Neural progenitor cell (in vitro differentiated cells): ENCODE results near the gene CHERP. TPM values are rescaled to one million over a fixed set of nuclear protein-coding genes. Genes with fewer than 3 reads are reported as not detected.

Experiments
- DNase-seq: peaks from one replicate; pipeline ENCODE4 v3.0.0-alpha.2; 2016; ENCODE audit warnings: low spot score
- H2AFZ ChIP-seq: fragments of 200-600 bp; sonication (generic); replicated peaks from 2 replicates; pipeline ENCODE4 v1.6.1; 2016; ENCODE audit warnings: antibody characterized with exemption
- H3F3A ChIP-seq: fragments of 200-600 bp; sonication (generic); 2 replicates; pipeline ENCODE4 v1.6.1; 2016; ENCODE audit warnings: antibody characterized with exemption, low read depth
- H3K27ac ChIP-seq: fragments of 200-600 bp; sonication (generic); 2 replicates; pipeline ENCODE4 v1.5.1; 2016; ENCODE audit warnings: mild to moderate bottlenecking
- H3K27me3 ChIP-seq: fragments of 200-600 bp; sonication (generic); 2 replicates; pipeline ENCODE4 v1.6.1; 2016; ENCODE audit warnings: mild to moderate bottlenecking, moderate library complexity
- H3K36me3 ChIP-seq: fragments of 200-600 bp; sonication (generic); 2 replicates; pipeline ENCODE4 v1.5.1; 2016
- H3K4me1 ChIP-seq: fragments of 200-600 bp; sonication (generic); 2 replicates; pipeline ENCODE4 v1.6.1; 2016; ENCODE audit warnings: mixed run types
- H3K4me2 ChIP-seq: fragments of 200-600 bp; sonication (generic); 2 replicates; pipeline ENCODE4 v1.6.1; 2016
- H3K4me3 ChIP-seq: fragments of 200-600 bp; sonication (generic); 2 replicates; pipeline ENCODE4 v1.5.1; 2016
- H3K79me2 ChIP-seq: fragments of 200-600 bp; sonication (generic); 2 replicates; pipeline ENCODE4 v1.6.1; 2016; ENCODE audit warnings: low read depth
- H3K9ac ChIP-seq: fragments of 200-600 bp; sonication (generic); 2 replicates; pipeline ENCODE4 v1.6.1; 2016
- H3K9me3 ChIP-seq: fragments of 200-600 bp; sonication (generic); 2 replicates; pipeline ENCODE4 v1.5.1; 2016; ENCODE audit warnings: low read depth
- H4K20me1 ChIP-seq: fragments of 200-600 bp; sonication (generic); 2 replicates; pipeline ENCODE4 v1.6.1; 2016; ENCODE audit warnings: low read depth
- H3K27ac Mint-ChIP-seq: 3 replicates; pipeline ENCODE4 v1.8.0; 2021; ENCODE audit warnings: mixed read lengths
- H3K27me3 Mint-ChIP-seq: 2 replicates; pipeline ENCODE4 v1.8.0; 2022; ENCODE audit warnings: low read depth, mild to moderate bottlenecking, inconsistent platforms, moderate library complexity, mixed read lengths; ENCODE audit not compliant: insufficient read depth
- H3K36me3 Mint-ChIP-seq: 3 replicates; pipeline ENCODE4 v1.8.0; 2021; ENCODE audit warnings: mixed read lengths
- H3K4me1 Mint-ChIP-seq: 3 replicates; pipeline ENCODE4 v1.8.0; 2021; ENCODE audit warnings: mixed read lengths
- H3K4me3 Mint-ChIP-seq: 3 replicates; pipeline ENCODE4 v1.8.0; 2021; ENCODE audit warnings: mild to moderate bottlenecking, moderate library complexity, mixed read lengths
- H3K9me3 Mint-ChIP-seq: 3 replicates; pipeline ENCODE4 v1.8.0; 2020; ENCODE audit warnings: mixed read lengths
- EZH2 ChIP-seq: fragments of 200-600 bp; sonication (generic); IDR thresholded peaks from 2 replicates; pipeline ENCODE4 v1.6.1; 2017; ENCODE audit warnings: antibody characterized with exemption, mild to moderate bottlenecking, moderate library complexity
- EZH2phosphoT487 ChIP-seq: fragments of 200-600 bp; sonication (generic); IDR thresholded peaks from 2 replicates; pipeline ENCODE4 v1.6.1; 2017; ENCODE audit warnings: antibody characterized with exemption
- small RNA-seq: library from RNA; depleted of rRNA; stranded (forward); fragments of <200 nt; gene quantifications from one replicate; pipeline ENCODE3, GENCODE V24; 2015
- total RNA-seq: library from RNA; depleted of rRNA; stranded (reverse); fragments of >200 nt; gene quantifications from 2 replicates; pipeline ENCODE4 v1.2.3, GENCODE V29; 2015; ENCODE audit warnings: low replicate concordance
- TF ChIP-seq, protein P1 (sequence below): fragments of 200-600 bp; sonication (generic); IDR thresholded peaks from 2 replicates; pipeline ENCODE4 v1.5.1; 2017; ENCODE audit warnings: antibody characterized with exemption, mild to moderate bottlenecking

Gene CHERP
- total RNA-seq, 1 donor from 2014 or later: 5.5 TPM

DNA sequence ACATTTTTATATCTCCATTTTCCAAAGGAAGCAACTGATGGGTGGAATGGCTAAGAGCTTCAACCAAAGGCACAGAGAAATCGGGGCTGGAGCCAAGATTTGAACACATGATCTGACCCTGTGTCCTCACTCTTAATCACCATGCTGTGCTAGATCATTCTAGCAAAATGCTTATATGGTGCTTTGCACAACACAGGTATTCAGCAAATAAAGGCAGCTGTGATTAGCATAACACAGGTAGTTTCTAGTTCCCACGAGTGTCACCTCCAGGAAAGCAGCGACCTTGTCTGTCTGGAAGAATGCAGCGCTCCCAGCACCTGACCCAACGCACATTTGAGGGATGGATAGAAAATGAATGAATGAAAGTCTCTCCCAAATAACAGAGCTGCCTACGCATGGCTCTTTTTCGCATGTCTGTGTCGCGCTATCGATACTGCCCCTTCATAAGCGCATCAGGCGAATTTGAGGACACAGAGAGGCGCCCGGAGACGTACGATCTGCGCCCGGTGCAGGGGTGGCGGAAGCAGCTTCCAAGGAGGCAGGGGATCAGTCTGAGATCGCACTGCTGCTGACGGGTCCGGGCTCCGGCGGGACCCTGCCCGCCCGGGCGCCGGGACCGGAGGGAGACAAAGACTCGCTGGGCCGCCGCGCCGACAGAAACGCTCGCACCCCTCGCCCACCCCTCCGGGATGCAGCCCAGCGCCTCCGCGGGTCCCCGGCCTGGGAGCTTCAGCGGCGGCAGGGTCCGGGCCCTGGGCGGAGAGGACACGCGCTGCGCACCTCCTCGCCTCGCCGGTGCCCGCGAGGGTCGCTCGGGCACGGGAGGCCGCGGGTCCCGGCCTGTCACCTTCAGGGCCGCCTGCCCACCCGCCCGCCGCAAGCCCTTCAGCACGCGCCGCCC, 71.1 kb downstream of the CHERP start:
- Histone ChIP-seq H3K4me2 (peak overlapping the region; percentile 92), H4K20me1 (peaks cover 54% of the 10 kb centered on the region), H3K4me1 (peaks cover 12% of the 10 kb centered on the region), H3F3A (no peaks in the 10 kb centered on the region), H3K9me3 (no peaks in the 10 kb centered on the region), H3K36me3 (no peaks in the 10 kb centered on the region), H2AFZ (peak overlapping the region; percentile 51), H3K27me3 (no peaks in the 10 kb centered on the region), H3K79me2 (peaks cover 54% of the 10 kb centered on the region), H3K27ac (no peak overlapping the region), H3K9ac (peak overlapping the region; percentile 87), H3K4me3 (peak overlapping the region; percentile 99)
- peak; percentile 44 for DNase-seq
- peaks cover 4% of the 10 kb centered on the region for H3K36me3 Mint-ChIP-seq
- peaks cover 5% of the 10 kb centered on the region for H3K27me3 Mint-ChIP-seq
- H3K27ac Mint-ChIP-seq: peak overlapping the region; percentile 11
- peaks cover 2% of the 10 kb centered on the region for H3K9me3 Mint-ChIP-seq
- peak overlapping the region; percentile 96 for H3K4me3 Mint-ChIP-seq
- TF ChIP-seq EZH2: no peak
- TF ChIP-seq, protein P1, sequence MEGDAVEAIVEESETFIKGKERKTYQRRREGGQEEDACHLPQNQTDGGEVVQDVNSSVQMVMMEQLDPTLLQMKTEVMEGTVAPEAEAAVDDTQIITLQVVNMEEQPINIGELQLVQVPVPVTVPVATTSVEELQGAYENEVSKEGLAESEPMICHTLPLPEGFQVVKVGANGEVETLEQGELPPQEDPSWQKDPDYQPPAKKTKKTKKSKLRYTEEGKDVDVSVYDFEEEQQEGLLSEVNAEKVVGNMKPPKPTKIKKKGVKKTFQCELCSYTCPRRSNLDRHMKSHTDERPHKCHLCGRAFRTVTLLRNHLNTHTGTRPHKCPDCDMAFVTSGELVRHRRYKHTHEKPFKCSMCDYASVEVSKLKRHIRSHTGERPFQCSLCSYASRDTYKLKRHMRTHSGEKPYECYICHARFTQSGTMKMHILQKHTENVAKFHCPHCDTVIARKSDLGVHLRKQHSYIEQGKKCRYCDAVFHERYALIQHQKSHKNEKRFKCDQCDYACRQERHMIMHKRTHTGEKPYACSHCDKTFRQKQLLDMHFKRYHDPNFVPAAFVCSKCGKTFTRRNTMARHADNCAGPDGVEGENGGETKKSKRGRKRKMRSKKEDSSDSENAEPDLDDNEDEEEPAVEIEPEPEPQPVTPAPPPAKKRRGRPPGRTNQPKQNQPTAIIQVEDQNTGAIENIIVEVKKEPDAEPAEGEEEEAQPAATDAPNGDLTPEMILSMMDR: no peak
- TF ChIP-seq EZH2phosphoT487: no peak
- peaks cover 37% of the 10 kb centered on the region for H3K4me1 Mint-ChIP-seq

DNA sequence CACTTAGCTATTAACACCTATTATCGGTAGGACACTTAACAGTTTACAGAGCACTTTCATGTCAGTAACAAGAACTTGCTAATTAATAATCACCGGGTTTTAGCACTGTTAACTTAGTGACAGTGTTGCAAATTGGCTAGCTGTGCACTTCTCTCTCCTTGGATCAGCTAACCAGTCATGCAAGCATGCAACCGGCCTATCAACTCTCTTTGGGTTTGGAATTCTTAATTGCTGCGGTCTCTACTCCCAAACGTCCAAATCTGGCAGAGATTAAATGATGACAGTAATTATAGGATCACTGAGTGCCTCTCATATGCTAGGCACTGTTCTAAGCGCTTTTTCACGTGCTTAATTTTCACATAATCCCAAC, 71.7 kb downstream of the CHERP start:
- peaks cover 60% of the 10 kb centered on the region for H3K79me2 ChIP-seq
- peaks cover 5% of the 10 kb centered on the region for H3K27me3 Mint-ChIP-seq
- peak overlapping the region; percentile 96 for H3K4me3 Mint-ChIP-seq
- H3K36me3 Mint-ChIP-seq: peaks cover 5% of the 10 kb centered on the region
- no peaks in the 10 kb centered on the region for H3K9me3 ChIP-seq
- no peaks in the 10 kb centered on the region for H3F3A ChIP-seq
- no peak overlapping the region for H3K27ac ChIP-seq
- H3K4me1 ChIP-seq: peaks cover 12% of the 10 kb centered on the region
- DNase-seq: no peak
- TF ChIP-seq EZH2 (no peak), EZH2phosphoT487 (no peak)
- TF ChIP-seq, protein P1: no peak
- H3K4me2 ChIP-seq: peak overlapping the region; percentile 92
- peak overlapping the region; percentile 11 for H3K27ac Mint-ChIP-seq
- H4K20me1 ChIP-seq: peaks cover 60% of the 10 kb centered on the region
- no peaks in the 10 kb centered on the region for H3K36me3 ChIP-seq
- H3K27me3 ChIP-seq: no peaks in the 10 kb centered on the region
- H3K9ac ChIP-seq: no peak overlapping the region
- H3K4me1 Mint-ChIP-seq: peaks cover 37% of the 10 kb centered on the region
- peak overlapping the region; percentile 99 for H3K4me3 ChIP-seq
- H2AFZ ChIP-seq: no peak overlapping the region
- H3K9me3 Mint-ChIP-seq: peaks cover 2% of the 10 kb centered on the region

Small RNA genes lying within 50 kb of the gene (small RNA-seq; reads per million reads assigned to genes)
- not detected for gene RN7SL146P

Other genes starting within 250 kb of the CHERP start
- gene KLF2, start 217.6 kb downstream of the CHERP start, total RNA-seq: not detected in 2 replicates
- 15.8 and 24.4 TPM in 2 replicates for gene EPS15L1, start 70.5 kb downstream of the CHERP start, total RNA-seq
- gene CALR3, start 46.3 kb downstream of the CHERP start, total RNA-seq: 0.09 and 2.0 TPM in 2 replicates
- 10.9 and 13.2 TPM in 2 replicates for gene C19orf44, start 46.0 kb downstream of the CHERP start, total RNA-seq
- 16.4 and 24.8 TPM in 2 replicates for gene SLC35E1, start 30.0 kb upstream of the CHERP start, total RNA-seq
- gene MED26, start 85.8 kb upstream of the CHERP start, total RNA-seq: 7.4 and 8.6 TPM in 2 replicates
- 65.3 and 105 TPM in 2 replicates for gene SMIM7, start 117.7 kb upstream of the CHERP start, total RNA-seq
- 0.36 and 1.5 TPM in 2 replicates for gene TMEM38A, start 118.7 kb upstream of the CHERP start, total RNA-seq
- gene NWD1, start 177.4 kb upstream of the CHERP start, total RNA-seq: not detected in 2 replicates